HG03558 (cell line): ENCODE data around the gene NAV2.

Experiments
- ATAC-seq: cut with Tn5 transposase; IDR thresholded peaks from one replicate; pipeline ENCODE4 v1.9.1; 2021; ENCODE audit warnings: moderate number of reproducible peaks; ENCODE audit not compliant: unreplicated experiment; ENCODE audit errors: extremely low read depth

The NAV2 gene

DNA sequence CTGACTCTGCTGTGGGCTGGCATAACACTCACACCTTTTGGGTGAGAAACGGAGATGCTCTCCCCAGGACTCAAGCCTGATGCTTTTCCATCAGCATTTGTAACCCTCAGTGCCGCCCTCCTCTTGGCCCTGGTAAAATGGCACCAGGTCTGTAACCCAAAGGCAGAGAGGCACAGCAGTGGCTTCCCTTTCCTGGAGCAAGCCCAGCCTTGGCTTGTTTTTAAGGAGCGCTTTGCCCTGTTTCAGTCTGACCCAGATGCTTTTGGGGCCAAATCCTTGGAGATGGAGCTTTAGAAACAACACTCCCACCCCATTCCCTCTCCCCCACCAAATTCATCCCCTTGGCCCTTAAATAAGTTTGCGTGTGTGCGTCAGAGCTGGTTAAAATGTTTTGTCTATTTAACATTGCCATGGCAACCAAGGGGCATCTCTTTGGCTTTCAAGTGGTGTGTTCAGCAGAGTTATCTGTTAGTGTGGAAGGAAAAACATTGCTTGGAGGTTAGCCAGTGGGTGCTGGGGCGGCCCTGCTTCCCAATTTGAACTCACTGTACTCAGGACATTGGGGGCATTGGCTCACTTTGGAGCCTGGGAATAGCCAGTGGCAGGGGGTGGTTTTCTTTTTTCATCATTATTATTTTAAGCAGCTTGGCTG is 134.1 kb downstream of the NAV2 start:
- no peak for ATAC-seq

GRCh38 chr11:19848219-19848618 is 135.6 kb downstream of the NAV2 start:
- no peak for ATAC-seq

DNA sequence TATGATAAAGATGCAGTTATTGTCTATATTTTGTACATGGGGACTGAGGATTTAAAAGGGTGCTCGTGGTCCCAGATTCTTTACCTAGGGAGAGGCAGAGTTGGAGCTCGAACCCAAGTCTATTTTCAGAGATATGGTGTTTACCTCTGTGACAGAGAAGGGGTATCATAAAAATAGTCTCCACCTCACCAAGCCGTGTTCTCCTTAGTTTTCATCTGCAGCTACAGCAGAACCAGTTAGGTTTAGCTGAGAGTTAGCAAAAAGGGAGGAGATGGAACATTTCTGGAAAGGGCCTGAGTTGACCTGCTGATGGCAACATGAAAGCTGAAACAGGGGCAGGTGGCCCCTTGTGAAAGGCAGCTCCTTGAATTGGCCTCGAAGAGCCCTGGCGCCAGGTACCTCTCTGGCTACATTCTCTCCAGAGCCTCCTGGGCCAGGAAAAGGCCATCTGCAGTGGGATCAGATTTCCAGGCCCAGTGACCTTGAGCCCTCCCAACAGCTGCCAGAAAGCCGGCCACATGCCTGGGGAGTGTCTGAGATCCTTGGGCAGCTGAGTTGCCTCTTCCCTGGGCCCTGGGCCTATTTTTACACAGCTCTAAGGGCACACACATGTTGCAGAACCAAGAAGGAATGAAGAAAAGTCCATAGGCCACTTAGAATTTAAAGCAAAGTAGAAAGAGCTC is 136.6 kb downstream of the NAV2 start:
- ATAC-seq, result no peak

- ATAC-seq, result no peak
Observed at GRCh38 chr11:19849947-19850593, 137.4 kb downstream of the NAV2 start.

DNA sequence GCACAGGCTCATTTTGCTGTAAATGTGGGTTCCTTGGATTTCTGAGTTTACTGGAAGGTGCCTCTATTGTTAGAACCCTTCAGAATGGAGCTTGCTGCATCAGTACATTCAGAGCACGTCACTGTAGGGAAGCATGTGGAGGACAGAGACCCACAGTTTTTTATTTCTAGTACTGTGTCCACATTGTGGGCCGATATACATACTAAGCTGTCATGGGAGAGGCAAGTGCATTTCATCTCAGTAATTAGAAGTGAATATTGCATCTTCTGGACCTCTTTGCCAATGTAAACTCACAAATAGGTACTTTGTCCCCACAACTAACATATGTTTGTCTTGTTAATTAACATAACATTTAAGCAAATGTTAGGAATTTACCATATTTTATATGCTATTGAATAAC is 139.7 kb downstream of the NAV2 start:
- ATAC-seq, result no peak

GRCh38 chr11:19853016-19853415 is 140.4 kb downstream of the NAV2 start:
- no peak for ATAC-seq

DNA sequence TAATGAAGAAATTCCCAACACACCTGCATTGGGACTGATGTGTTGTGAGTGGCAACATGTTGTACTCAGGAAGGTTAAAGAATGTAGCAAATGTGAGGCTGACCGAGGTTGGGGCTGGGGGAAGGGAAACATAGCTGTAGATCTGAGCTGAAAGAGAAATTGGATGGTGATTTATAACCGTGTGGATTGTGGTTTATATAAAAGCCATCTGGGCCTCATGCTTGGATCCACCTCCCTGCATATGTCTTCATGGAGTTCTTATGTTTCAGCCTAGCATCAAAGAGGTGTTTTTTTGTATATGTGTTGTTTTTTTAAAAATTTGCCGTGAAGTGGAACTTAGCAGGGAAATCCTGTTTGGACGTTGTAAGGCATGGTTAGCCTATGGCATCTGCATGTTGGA is 141.3 kb downstream of the NAV2 start:
- ATAC-seq, result no peak

DNA sequence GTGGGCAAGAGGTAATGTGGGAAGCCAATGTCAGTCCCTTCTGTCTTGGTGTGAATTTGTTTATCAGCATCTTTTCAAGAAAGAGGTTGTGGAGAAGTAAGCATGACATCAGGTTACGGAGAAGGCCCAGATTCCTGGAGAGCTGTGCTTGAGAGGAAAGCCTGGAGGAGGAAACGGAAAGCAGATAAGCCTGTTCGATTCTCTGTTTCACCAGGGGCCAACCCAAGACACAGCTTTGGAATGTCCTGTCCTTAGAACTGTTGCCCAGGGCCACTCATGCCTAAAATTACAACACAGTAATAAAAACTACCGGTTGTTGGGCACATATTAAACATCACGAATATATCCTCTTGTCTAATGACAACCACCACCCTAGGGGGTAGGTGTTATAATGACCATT is 148.5 kb downstream of the NAV2 start:
- no peak for ATAC-seq

GRCh38 chr11:19862091-19862490 is 149.5 kb downstream of the NAV2 start:
- ATAC-seq, result no peak

DNA sequence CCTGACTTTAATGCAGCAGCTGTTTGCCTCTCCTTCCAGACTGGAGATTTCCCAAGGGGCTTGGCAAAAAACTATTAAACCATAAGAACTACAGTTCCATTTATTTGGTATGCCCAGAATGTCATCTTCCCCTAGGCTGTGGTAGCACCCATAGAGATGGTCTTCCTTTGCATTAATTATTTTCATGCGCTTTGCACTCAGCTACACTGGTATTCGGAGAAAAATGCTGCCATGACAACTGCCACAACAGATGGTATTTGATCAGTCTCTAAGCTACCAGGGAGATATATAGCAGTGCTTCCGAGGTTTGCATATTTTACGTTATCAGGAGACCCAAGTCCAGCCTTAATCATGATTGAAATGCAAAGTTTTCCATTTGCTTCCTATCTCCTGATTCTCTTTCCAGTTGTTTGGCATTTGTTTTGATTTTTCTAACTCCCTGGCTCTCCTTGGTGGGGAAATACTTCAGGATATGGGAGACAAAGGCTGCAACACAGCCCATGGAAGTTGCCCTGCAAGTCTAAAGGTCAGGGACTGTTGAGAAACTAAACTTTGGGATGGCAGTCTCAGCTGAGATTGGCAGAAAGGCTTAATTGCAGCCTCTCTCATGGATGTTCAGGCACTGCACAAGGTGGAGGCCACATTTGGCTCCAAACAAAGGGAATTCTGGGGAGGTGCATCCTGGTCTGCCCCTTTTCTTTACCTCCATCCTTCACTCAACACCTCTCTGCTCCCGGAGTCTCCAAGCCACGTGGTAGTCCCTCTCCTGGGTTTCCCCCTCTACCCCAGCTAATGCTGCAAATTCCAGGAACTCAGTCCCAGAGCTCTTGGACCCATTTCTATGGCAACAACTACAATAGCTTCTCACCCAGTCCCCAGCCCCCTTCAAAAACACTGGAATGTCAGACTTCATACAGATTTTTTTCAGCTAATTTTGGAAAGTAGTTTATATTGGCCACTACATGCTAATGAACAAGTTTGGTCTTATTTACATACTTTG is 151.8 kb downstream of the NAV2 start:
- no peak for ATAC-seq

GRCh38 chr11:19866037-19866436 is 153.4 kb downstream of the NAV2 start:
- no peak for ATAC-seq

DNA sequence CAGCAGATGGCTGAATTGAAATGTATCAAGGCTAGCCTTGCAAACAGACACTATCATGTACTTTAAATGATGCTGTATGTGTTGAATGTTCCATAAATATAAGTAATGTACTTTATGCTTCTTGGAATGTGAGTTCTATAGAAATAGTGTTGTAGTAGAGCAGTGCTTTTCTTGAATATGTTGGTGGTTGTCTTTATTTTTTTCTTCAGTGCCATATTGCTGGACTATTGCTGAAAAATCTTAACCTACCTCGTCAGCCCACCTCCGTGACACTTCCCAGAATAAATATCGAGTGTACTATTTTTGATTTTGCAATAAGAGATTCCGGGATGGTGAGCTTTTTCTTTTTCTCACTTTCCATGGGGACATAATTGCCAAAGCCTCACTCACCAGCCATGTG is 153.9 kb downstream of the NAV2 start:
- no peak for ATAC-seq

DNA sequence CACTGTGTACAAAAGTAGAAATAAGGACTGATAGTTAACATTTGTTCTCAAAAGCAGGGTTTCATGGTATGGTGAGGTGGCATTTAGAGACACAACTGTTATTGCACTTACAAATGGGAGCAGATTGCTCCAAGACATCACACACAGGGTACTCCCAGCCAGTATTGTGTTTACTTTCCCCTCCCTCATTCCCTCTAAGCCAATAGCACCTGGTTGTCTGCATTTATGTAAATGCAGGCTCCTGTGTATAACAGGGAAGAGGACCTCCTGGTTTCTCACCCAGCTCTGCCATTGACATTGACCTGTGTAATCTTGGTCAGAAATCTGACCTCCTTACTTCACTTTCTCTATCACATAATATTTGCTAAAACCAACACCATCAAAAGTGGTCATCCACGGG is 154.4 kb downstream of the NAV2 start:
- no peak for ATAC-seq

DNA sequence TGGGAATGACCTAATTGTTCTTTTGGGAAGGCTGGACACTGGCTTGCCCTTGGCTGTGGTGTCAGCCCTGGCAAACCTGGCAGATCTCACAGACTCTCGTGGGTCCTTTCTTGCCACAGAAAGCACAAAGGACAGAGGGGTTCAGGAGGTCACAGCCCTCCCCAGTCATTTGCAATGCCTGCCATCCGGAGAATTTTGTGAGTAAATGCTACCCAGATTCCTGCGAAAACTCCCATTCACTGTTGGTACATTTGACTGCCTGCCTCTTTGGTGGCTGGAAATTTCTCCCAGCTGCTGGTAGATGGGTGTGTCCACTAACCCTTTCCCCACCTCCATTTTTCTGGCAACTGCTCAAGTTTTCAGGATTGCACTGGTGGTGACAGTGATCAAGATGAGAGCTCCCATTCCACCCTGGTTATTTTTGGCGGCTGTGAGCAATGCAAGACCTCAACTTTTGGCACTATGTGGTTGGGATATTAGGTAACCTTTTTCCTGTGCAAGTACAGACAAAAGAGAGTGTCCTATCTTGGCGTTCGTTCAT is 155.7 kb downstream of the NAV2 start:
- no peak for ATAC-seq

DNA sequence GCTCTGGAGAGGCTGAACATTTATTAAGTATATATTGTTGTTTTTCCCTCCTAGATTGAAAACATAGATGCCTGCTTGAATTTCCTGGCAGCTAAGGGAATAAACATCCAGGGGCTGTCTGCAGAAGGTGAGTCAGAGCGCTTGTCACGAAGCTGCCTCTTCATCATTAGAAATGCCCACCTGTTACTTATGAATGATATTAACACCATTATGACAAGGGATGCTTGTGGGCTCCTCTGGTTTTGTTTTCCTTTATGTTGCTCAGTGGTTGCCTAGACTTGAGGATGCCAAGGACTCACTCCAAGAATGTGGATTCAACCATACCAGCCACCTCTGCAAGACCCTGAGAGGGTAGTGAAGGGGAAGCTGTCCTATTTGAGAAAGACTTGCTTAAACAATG is 156.2 kb downstream of the NAV2 start:
- ATAC-seq, result no peak

DNA sequence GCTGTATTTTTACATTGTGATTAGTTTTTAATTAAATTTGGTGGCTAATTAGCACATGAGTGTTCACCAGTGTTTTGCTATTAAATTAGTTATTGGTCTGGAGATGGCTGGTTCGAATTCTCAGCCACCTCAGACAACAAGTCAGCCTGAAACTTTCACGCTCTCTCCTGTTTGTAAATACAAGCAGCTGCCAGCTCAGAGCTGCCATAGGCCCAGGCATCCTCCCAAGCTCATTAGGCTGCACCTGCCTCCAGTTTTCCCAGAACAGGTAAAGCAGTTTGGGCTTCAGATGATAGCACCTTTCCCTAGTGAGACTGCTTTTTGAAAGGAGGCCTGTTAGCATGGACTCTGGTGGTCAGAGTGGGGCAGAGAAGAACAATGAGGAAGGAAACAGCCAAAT is 156.8 kb downstream of the NAV2 start:
- no peak for ATAC-seq

DNA sequence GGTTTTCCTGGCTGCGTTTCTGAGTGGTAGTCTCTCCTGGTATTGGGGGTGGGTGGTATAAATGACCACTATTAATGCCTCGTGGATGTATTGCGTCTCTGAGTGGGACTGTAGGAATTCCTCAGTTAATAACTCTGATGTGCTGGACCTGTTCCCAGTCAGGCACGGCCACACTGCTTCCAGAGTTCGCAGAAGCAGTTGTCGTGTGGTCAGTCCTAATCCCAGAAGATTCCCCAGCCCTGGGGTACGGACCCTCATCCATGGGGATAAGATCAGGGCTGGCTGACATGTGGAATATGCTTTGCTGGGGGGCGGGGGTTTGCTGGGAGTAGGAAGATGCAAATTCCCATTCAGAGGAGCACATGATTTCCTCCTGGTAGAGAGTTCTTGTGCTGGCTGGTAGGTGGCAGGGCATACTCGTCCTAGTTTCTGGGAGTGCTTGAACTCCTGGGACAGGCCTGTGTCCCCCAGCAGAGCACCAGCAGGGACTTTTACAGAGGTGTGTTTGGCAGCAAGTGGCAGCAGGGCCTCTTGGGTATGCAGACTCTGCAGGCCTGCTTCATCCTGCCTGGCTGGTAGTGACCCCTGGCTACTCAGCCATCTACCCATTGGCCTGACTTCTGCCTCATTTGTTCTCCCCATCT is 157.4 kb downstream of the NAV2 start:
- no peak for ATAC-seq

- ATAC-seq, result no peak
Observed at GRCh38 chr11:19871531-19871930, 158.9 kb downstream of the NAV2 start.

DNA sequence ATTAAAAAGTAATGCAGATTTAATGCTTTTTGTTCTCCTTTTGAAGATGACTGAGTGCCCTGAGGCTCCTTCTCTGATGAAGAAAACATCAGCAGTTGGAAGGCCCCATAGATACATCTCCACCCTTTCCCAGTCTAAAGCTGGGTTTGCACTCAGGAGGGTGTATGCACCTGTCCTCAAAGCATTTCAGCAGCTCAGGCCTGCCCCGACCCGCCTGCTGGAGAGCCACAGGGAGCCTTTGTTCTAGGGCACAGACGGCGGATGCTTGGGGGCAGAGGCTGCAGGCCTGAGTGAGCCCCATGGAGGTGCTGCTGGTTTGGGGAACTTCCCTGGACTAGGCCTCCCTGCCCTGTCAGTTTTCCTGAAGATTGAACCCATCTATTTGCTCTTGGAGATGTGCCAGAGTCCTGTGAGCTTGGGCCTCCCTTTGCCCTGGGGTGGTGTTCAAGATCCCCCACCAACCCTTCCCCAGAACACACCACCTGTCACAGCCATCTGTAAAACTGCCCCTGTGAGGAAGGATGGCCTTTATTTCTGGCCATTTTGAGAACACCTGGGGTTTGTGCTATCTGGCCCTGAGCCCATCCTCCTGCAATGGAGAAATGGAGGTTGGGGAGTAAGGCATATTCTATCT is 160.0 kb downstream of the NAV2 start:
- no peak for ATAC-seq
